NCI-H524 treated with DMSO at 0.1 percent for 48 hours (cell line): Measurements from ENCODE around the gene EIF1.
"Not testable (repeated sequence)": the region's sequence is repeated elsewhere in the genome, so short reads cannot be mapped to it uniquely, and the experiment has no call there.

Experiments
- DNase-seq: peaks from one replicate; lab custom pipeline; 2025; lab: John Stamatoyannopoulos, UW

EIF1 gene

DNA sequence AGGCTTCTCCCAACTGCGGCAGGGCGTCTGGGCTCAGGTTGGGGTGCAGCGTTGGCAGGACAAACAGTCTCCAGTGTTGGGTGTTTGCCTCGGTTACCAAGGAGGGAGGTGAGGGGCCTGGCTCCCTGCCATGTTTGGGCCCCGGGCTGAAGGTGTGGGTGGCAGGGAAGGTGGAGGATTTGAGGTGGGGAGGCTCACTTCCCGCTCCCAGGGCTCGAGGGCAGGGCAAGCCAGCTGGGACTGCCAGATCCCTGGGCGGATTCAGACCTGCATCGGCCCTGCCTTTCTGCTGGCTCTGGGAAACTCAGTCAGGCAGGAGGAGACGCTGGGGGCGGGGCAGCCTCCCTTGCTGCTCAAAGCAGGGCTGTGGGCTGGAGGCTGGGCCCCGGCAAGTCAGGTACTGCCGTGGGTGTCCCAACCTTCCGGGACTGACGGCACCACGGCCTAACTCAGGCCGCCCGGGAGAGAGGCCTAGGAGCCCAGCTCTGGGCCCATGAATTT, 33.0 kb upstream of the EIF1 start:
- DNase-seq: no peak

DNA sequence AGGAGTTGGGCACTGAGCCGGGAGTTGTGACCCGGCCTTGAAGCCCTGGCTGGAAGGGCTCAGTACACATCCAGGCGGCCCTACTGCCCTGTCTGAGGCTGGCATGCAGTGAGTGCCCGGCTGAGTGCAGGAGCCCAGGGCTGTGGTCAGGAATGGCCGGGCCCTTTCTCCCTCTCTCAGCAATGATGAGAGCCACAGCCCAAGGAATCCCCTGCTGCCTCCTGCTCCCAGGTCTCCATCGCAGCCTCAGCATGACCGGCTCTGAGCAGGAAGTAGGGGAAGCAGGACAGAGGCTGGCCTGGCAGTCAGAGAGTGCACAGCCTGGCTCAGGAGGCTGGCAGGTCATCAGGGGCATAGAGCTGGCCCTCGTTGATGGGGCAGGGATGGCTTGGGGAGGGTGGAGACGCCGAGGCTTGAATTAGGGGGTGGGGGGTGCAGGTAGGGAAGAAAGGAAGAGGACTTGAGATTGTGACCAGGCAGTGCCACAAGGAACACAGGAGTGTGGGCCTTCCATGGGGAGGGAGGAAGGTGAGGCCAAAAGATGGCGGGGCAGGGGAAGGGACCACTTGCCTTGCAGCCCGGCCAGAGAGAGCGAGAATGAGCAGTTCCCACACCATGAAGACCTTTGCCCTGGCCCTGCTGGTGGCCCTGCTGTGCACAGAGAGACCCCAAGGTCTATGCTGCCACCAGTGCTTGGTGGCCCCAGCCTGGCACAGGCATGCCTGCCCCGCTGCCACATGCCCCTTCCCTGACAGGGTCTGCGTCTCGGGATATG, 32.2 kb upstream of the EIF1 start:
- DNase-seq: no peak

DNA sequence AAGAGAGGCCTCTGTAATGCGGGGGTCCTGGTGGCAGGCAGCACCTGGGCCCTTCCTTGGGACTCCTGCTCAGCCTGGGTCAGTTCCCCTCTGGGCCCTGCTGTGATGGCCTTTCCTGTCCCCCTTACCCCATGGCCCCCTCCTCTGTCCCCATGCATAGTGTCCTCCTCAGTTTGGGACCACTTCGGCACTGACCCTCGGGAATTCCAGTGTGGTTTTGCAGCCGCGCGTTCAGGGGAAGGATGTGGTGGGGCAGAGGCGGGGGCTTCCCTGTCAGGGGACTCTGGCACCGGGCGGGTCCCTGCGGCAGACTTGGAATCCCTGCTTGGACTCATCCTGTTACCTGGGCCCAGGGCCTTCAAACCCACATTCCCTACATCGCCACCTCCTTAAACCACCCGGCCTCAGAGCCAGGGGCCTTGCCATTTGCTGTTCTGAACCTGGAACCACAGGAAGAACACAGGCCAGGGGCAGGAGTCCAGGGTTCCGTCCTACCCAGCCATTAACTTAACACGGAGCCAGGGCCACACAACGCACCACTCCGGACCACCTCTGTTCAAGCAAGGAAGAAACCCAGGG, 31.4 kb upstream of the EIF1 start:
- no peak for DNase-seq

DNA sequence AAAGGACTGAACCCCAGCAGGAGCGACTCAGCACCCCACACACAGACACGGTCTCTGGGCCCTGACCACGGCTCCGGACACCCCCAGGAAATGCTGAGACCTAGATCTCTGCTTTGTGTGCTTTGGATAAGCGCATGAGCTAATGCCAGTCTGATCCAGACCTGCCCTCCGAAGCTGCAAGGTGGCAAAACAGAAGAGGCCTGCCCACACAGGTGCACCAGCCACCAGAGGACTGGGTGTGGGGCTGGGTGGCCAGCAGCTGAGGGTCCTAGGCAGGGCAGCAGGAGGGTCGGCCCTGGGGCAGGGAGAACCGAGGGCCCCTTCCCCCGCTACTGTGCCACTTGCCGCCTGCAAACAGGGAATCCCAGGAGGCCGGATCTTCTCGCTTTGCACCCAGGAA, 30.7 kb upstream of the EIF1 start:
- DNase-seq: no peak

DNA sequence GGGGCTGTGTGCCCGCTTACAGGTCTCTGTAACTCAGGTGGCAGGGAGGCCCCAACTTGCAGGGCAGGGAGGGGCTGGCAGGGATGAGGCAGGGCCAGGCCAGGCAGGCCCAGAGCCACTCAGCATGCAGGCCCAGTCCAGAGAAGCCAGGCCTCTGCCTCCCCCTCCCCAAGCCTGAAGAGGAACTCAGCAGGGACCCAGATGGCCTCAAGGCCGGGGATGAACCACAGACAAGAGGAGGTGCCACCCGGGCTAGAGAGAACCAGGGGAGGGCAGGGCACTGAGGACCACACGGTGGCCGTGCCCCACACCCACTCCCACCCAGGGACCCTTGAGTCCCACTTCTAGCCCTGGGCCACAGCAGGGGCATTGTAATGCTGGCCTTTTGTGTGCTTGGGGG, 29.8 kb upstream of the EIF1 start:
- no peak for DNase-seq

DNA sequence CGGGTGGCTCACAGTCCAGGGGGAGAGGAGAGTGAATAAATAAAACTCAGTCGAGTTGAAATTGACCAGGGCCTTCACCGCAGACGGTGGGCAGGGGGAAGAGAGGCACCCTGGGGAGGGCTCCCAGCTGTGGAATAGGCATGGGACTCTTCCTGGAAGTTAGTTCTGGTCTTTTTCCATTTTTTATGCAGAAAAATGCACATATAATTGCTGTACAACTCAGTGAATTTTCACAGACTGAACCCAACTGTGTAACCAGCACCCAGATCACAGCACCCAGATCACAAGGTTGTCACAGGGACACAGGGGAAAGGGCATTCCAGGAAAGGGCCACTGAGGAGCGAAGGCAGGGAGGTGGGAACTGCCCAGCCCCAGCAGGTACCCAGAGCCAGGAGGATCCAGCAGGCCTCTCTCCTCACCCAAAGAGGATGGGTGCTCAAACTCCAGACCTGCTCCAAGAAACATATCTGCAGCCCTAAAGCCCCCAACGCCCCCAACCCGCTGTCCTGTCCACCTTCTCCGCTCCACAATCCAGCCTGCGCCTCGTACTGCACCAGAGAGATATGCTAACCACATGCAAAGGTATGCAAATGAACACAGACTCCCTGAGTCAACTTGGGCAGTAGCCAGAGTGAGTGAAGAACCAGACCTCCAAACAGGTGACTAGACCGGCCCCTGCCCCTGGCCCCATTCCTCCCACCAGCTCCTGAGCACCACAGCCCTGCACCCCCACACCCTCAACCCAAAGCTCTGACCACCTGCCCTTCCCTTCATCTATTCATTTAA, 29.1 kb upstream of the EIF1 start:
- no peak for DNase-seq

DNA sequence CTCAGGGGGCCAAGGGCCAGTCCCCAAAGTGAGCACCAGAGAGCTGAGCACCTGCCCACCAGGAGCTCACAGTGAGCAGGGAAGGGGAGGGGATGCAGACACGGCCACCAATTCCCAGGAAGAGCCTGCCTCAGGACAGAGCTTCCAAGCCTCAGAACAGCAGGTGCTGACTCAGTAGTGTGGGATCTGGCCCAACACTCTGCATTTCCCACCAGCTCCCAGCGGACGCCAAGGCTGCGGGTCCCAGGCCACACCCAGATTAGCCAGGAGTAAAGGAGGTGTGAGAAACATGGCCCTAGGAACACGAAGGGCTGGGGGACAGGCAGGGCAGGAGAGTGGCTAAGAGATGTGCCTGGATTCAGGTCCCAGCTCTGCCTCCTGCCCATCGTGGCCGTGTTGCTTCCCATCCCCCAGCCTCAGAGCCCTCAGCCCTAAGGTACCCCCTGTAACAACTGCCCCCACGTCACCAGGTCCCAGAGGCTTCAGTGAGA, 28.4 kb upstream of the EIF1 start:
- no peak for DNase-seq

DNA sequence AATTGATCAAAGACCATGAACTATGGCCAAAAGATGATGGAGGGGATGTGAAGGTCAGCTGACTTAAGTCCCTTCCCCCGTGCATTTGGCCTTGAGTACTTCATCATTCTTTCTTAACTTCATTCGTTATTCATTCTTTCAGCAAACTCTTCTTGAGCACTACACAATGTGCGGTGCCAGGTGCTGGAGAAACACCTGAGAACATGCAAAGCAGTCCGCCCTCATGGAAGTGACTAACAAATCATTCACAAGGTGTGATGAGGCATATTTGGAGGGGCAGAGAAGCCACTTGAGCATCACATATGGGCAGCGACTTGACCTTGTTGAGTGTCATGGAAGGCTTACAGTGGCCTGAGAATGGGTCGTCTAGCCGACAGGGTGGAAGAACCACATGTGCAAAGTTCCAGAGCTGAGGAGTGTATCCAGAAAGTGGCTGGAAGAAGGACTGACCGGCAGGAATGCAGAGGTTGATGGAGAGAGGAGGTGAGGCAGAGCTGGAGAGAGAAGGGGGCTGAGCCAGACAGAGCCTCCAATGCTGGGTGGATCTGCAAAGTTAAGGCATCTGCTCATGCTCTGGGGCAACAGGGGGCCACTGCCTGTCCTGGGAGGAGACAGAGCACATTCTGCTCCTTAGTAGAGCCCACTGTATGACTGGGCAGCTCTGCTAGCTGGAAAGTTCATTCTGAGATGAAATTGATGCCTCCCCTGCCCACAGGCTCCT, 25.1 kb upstream of the EIF1 start:
- DNase-seq: no peak

DNA sequence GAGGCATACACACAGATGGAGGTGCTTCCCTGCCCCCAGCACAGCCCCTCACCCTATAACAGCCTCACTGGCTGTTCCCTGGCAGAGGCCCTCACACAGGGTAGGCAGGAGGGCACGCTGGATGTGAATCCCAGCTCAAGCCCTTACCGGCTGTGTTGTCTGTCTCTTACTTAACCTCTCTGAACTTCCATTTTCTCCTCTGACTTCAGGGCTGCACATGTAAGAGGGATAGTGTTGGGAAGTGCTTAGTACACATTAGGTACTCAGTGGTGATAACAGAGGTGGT, 24.6 kb upstream of the EIF1 start:
- no peak for DNase-seq

DNA sequence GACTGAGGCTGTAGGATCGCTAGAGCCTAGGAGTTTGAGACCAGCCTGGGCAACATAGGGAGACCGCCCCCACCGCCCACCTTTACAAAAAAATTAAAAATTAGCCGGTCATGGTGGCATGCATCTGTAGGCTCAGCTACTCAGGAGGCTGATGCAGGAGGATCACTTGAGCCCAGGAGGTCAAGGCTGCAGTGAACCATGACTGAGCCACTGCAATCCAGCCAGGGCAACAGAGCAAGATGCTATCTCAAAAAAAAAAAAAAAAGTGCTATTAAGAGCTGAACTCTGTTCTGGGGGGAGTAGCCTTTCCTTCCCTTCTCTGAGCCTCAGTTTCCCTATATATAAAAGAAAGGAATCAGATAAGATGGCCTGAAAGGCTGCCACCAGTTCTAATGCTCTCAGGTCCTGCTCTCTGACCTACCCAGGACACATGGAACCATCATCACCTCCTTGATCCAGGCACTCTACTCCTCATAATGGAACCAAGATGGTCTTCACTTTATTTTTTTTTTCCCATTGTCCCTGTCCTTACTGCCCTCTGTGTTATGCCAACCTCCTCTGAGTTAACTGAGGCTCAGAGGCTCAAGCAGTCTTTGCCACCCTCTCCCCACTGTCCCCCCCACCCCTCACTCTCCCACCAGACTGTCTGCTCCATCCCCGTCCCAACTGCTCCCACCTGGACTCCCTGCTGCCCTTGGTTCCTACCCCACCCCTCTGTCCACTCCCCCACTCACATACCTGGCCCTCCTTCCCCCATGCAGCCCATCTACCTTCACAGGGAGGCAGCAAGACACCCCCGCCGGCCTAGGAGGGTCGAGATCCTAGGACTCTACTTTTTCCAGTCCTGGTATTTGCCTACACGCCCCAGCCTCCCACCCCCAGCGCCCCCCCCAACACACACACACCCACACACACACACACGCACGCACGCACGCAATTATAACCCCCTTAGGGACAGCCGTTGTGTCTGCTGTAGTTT, 23.8 kb upstream of the EIF1 start:
- no peak for DNase-seq

DNA sequence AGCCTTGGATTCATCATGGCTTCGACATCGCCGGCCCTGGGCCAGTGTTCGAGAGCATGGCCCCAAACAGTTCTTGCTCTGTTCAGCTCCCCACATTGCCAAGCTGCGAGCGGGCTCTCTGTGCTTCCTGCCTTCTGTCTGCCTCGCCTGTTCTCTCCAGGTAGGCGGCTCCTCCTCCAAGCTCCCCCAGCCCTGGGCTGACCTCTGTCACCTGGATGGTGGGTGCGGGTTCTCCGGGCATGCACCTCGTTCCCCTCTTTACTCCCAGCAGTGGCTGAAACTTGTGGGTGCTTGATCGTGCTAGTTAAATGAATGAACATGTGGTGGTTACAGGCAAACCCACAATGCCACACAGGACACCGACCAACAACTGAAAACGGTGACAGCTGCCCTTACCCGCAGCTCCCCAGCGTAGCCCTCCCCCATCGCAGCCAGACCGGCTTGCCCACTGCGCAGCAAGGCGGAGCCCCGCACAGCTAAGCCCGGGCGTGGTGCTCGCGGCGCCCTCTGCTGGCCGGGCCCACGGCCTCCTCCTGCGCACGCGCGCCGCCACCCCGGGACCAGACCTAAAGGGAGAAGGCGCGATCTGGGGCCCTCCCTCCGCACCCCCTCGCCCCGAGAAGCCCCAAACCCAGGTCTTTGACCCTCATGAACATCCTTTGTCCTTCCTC, 23.0 kb upstream of the EIF1 start:
- DNase-seq: peak; percentile 32

DNA sequence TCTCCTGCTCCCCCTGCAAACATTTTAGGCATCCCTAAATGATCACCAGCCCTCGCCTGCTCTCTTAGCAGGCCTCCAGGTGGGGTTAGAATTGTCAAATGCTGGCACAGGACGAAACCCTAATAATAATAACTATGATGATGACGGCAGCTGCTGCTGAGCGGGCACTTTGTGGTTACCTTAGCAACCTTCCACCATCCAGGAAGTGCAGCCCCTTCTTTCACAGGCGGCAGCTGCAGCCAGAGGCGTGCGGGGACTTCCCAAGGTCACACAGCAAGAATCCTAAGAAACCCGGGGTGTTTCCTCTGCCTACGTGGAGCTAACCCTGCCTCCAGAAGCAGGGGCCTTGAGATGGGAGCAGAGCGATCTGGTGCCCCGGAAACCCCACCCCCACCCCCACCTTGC, 22.4 kb upstream of the EIF1 start:
- DNase-seq: peak; percentile 14

DNA sequence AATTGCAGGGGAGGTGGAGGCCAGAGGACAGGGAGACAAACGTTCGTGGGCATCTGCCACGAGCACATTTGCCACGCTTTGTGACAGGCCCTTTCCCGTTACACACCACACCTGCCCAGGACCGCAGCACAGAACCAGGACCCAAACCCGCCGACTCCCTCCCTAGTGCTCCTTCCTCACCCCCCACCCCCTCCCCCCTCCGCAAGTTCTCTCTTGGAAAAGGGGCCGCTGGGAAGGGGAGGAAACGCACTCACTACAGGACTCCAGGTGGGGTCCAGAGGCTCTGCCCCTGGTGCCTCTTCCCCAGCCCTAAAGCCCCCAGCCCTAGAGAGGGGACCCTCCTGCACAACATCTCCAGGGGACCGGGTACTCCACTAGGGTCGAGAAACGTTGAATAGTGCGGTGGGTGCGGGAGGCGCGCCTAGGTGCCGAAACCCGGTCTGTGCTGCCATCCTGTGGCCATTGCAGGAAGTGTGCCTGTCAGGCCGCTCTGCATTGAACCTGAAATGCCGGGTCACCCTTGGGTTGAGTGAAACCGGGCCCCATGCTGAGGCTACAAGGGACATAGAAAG, 21.9 kb upstream of the EIF1 start:
- DNase-seq: no peak

DNA sequence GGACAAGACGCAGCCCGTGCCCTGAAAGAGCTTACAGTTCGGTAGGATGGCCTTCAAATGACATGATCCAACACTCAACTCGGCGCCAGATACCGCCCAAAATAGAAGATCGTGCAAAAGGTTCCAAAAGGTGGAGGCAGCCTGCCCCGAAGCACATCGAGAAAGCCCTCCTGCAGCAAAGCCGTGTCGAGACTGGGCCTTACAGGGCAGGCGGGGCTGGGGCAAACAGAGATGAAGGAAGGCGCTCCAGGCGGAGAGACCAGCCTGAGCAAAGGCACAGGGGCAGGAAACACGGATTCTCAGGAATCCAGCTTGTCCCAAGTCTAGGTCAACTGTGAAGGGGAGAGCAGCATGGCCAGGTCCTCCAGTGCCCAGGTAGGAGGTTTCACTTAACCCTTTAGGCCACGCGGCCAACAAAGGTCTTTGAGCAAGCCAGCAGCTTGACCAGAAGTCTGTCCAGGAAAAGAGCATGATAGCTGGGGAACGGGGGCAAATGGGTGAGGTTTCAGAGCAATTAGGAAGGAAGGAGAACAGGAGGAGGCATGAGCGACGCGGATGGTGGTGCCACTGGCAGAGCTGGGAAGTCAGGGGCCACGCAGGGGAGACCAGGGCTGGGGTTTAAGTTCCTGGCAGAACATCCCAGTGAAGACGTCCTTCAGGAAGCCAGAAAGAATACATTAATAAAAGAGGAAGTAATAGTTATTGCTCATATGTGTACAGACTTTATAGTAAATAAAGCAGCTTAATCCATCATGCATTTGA, 21.2 kb upstream of the EIF1 start:
- DNase-seq: no peak

DNA sequence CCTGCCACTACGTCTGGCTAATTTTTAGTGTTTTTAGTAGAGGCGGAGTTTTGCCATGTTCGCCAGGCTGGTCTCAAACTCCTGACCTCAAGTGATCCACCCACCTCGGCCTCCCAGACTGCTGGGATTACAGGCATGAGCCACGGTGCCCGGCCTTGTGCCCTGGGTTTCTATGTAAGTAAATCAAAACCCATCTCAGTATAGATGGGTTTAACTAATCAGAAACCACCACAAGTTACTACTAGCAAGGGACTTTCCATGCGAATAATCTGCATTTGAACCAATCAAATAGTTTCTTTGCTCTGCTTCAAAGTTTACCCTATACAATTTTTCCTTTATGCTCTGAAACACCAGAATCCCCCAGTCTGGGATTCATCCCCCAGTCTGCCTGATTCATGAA, 16.5 kb upstream of the EIF1 start:
- no peak for DNase-seq

DNA sequence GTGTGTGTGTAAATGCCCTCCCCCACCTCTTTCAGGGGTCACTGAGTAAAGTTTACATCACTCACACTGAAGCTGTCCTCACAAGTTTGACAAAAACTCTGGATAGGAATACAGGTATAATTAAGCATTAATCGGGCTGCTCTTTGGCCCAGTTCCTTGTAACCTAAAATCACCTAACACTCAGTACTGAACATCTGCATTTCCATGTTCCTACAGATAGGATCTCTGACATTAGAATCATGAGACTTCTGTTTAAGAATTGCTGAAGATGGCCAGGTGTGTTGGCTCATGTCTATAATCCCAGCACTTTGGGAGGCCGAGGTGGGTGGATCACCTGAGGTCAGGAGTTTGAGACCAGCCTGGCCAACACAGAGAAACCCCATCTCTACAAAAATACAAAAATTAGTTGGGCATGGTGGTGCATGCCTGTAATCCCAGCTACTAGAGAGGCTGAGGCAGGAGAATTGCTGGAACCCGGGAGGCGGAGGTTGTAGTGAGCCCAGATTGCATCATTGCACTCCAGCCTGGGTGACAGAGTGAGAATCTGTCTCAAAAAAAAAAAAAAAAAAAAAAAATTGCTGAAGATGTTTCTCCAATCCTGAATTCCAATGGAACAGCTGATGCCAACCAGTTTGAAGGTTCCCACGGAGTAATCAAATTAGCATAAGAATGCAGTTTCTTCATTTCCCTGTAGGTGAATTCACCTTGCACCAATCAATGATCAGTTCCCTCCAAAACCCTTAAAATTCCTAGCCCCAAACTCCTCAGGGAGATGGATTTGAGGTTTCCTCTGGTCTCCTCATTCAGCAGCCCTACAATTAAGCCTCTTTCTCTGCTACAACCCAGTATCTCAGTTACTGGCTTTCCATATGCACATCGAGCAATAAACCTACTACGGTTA, 13.3 kb upstream of the EIF1 start:
- not testable (repeated sequence) for DNase-seq

DNA sequence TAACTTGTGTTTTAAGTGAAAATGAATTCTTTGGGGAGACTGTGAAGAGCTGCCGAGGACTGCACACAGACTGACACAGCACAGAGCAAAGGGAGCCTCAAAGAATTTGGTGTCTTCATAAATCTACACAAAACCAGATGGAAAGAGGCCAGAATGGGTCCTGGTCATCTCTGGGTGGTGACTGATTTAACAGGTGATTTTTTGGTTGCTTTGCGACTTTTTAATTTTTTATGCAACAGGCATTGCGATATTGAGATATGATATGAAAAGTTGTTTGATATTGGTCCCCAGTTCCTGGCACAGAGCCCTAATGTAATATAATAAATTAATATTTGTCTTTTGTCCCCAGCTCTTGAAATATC, 12.6 kb upstream of the EIF1 start:
- no peak for DNase-seq

DNA sequence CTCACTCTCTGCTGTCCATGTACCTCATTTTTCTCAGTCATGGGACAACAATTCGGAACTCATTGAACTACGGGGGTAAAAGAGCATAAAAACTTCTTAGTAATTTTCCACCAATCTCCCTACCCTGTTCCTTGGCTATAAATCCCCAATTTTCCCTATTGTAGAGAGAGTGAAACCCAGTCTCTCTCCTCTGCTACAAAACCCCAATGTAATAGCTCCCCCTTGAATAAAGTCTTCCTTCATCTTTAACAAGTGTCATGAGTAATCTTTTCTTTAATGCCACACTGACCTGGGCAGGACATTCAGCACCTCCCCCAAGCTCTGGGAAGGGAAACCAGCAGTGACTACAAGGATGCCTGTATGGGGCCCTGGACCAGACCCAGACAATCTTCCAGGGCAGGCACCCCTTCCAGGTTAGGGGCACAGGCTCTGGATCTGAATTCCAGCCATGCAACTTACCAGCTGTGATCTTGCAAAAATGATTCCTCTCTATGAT, 10.2 kb upstream of the EIF1 start:
- no peak for DNase-seq
